Measurements from ENCODE around the gene SLC22A15. TPM values are rescaled to one million over a fixed set of nuclear protein-coding genes. Genes with fewer than 3 reads are reported as not detected.

Gene SLC22A15
- total and polyA plus RNA-seq, 2 donors (not counting 1 experiment from before 2014, with no cell fraction given), result 4.9 to 21.0 TPM

- Histone ChIP-seq H3K27me3 (ENCODE audit: control insufficient read depth, insufficient read depth, low read length) (no peaks in the 10 kb centered on the region), H3K36me3 (ENCODE audit: control insufficient read depth, insufficient read depth, low read length) (no peaks in the 10 kb centered on the region), H3K79me2 (ENCODE audit: control insufficient read depth, insufficient read depth, low read length) (no peaks in the 10 kb centered on the region), H3K9me3 (ENCODE audit: control insufficient read depth, insufficient read depth, low read depth, low read length) (no peaks in the 10 kb centered on the region), H3K27ac (ENCODE audit: insufficient read depth, low read length) (no peak overlapping the region), H3K4me1 (ENCODE audit: control insufficient read depth, extremely low read depth, insufficient read depth, low read length) (no peaks in the 10 kb centered on the region), H2AFZ (ENCODE audit: low read length) (no peak overlapping the region), H3K4me3 (replicated peaks in 1 of 4; ENCODE audit: control extremely low read depth in 1 of 4, insufficient read depth in 1 of 4, low read depth in 3 of 4, low read length in 4 of 4) (no peak overlapping the region), H4K20me1 (ENCODE audit: control insufficient read depth, extremely low read depth, insufficient read depth, low read length) (no peaks in the 10 kb centered on the region), H3K9ac (ENCODE audit: insufficient read depth, low read length) (no peak overlapping the region), H3K4me2 (ENCODE audit: extremely low read depth, insufficient read depth, low read length) (no peak overlapping the region)
- DNase-seq (ENCODE audit: low read depth in 2 of 2), result no peak
- no peak for TF ChIP-seq EZH2 (IDR thresholded peaks at IDR 0.05; ENCODE audit: low read length, missing control alignments)
- TF ChIP-seq CTCF (conservative IDR thresholded peaks at IDR 0.05 in 1 of 2, IDR thresholded peaks at IDR 0.05 in 1 of 2; ENCODE audit: low read depth in 1 of 2, low read length in 2 of 2), result no peak
Measured at GRCh38 chr1:116096013-116096618, 119.8 kb downstream of the SLC22A15 start.

GRCh38 chr1:116097626-116098025, 121.3 kb downstream of the SLC22A15 start:
- Histone ChIP-seq H3K4me2 (ENCODE audit: extremely low read depth, insufficient read depth, low read length) (no peak overlapping the region), H3K79me2 (ENCODE audit: control insufficient read depth, insufficient read depth, low read length) (no peaks in the 10 kb centered on the region), H3K9me3 (ENCODE audit: control insufficient read depth, insufficient read depth, low read depth, low read length) (no peaks in the 10 kb centered on the region), H3K36me3 (ENCODE audit: control insufficient read depth, insufficient read depth, low read length) (no peaks in the 10 kb centered on the region), H2AFZ (ENCODE audit: low read length) (no peak overlapping the region), H3K27me3 (ENCODE audit: control insufficient read depth, insufficient read depth, low read length) (no peaks in the 10 kb centered on the region), H3K27ac (ENCODE audit: insufficient read depth, low read length) (no peak overlapping the region), H3K4me3 (replicated peaks in 1 of 4; ENCODE audit: control extremely low read depth in 1 of 4, insufficient read depth in 1 of 4, low read depth in 3 of 4, low read length in 4 of 4) (no peak overlapping the region), H4K20me1 (ENCODE audit: control insufficient read depth, extremely low read depth, insufficient read depth, low read length) (no peaks in the 10 kb centered on the region), H3K9ac (ENCODE audit: insufficient read depth, low read length) (no peak overlapping the region), H3K4me1 (ENCODE audit: control insufficient read depth, extremely low read depth, insufficient read depth, low read length) (no peaks in the 10 kb centered on the region)
- DNase-seq (ENCODE audit: low read depth in 2 of 2), result peak in 1 of 2 donors; percentile 17
- no peak for TF ChIP-seq EZH2 (IDR thresholded peaks at IDR 0.05; ENCODE audit: low read length, missing control alignments)
- no peak for TF ChIP-seq CTCF (conservative IDR thresholded peaks at IDR 0.05 in 1 of 2, IDR thresholded peaks at IDR 0.05 in 1 of 2; ENCODE audit: low read depth in 1 of 2, low read length in 2 of 2)

GRCh38 chr1:116099379-116099778, 123.1 kb downstream of the SLC22A15 start:
- Histone ChIP-seq H3K9me3 (ENCODE audit: control insufficient read depth, insufficient read depth, low read depth, low read length) (no peaks in the 10 kb centered on the region), H3K79me2 (ENCODE audit: control insufficient read depth, insufficient read depth, low read length) (no peaks in the 10 kb centered on the region), H3K4me1 (ENCODE audit: control insufficient read depth, extremely low read depth, insufficient read depth, low read length) (no peaks in the 10 kb centered on the region), H2AFZ (ENCODE audit: low read length) (no peak overlapping the region), H3K27me3 (ENCODE audit: control insufficient read depth, insufficient read depth, low read length) (no peaks in the 10 kb centered on the region), H3K4me2 (ENCODE audit: extremely low read depth, insufficient read depth, low read length) (no peak overlapping the region), H4K20me1 (ENCODE audit: control insufficient read depth, extremely low read depth, insufficient read depth, low read length) (no peaks in the 10 kb centered on the region), H3K36me3 (ENCODE audit: control insufficient read depth, insufficient read depth, low read length) (no peaks in the 10 kb centered on the region), H3K27ac (ENCODE audit: insufficient read depth, low read length) (no peak overlapping the region), H3K4me3 (replicated peaks in 1 of 4; ENCODE audit: control extremely low read depth in 1 of 4, insufficient read depth in 1 of 4, low read depth in 3 of 4, low read length in 4 of 4) (no peak overlapping the region), H3K9ac (ENCODE audit: insufficient read depth, low read length) (no peak overlapping the region)
- TF ChIP-seq EZH2 (IDR thresholded peaks at IDR 0.05; ENCODE audit: low read length, missing control alignments), result no peak
- no peak for TF ChIP-seq CTCF (conservative IDR thresholded peaks at IDR 0.05 in 1 of 2, IDR thresholded peaks at IDR 0.05 in 1 of 2; ENCODE audit: low read depth in 1 of 2, low read length in 2 of 2)
- no peak for DNase-seq (ENCODE audit: low read depth in 2 of 2)
